NB4 (cell line): ENCODE results near the gene TBC1D22A.

Experiments
- DNase-seq: peaks from one replicate; pipeline ENCODE4 v3.0.0; 2010; ENCODE audit warnings: low read depth
- H3K4me3 ChIP-seq: one replicate; pipeline ENCODE4 v1.5.1; 2011; ENCODE audit warnings: mild to moderate bottlenecking, low read depth, low read length, moderate library complexity
- MYC ChIP-seq: IDR thresholded peaks from 2 replicates; pipeline ENCODE4 v1.6.1; 2011; ENCODE audit warnings: low read depth, low read length
- POLR2A ChIP-seq: IDR thresholded peaks from 2 replicates; pipeline ENCODE4 v1.6.1; 2011; ENCODE audit warnings: mild to moderate bottlenecking; ENCODE audit not compliant: insufficient read length; ENCODE audit errors: extremely low read depth
- TF ChIP-seq, protein P1 (sequence below): IDR thresholded peaks from 2 replicates; pipeline ENCODE4 v1.6.1; 2011; ENCODE audit warnings: low read depth, low read length
- TF ChIP-seq, protein P2 (sequence below): IDR thresholded peaks from one replicate; pipeline ENCODE4 v1.5.1; 2012; ENCODE audit warnings: low read depth, low read length

The TBC1D22A gene

DNA sequence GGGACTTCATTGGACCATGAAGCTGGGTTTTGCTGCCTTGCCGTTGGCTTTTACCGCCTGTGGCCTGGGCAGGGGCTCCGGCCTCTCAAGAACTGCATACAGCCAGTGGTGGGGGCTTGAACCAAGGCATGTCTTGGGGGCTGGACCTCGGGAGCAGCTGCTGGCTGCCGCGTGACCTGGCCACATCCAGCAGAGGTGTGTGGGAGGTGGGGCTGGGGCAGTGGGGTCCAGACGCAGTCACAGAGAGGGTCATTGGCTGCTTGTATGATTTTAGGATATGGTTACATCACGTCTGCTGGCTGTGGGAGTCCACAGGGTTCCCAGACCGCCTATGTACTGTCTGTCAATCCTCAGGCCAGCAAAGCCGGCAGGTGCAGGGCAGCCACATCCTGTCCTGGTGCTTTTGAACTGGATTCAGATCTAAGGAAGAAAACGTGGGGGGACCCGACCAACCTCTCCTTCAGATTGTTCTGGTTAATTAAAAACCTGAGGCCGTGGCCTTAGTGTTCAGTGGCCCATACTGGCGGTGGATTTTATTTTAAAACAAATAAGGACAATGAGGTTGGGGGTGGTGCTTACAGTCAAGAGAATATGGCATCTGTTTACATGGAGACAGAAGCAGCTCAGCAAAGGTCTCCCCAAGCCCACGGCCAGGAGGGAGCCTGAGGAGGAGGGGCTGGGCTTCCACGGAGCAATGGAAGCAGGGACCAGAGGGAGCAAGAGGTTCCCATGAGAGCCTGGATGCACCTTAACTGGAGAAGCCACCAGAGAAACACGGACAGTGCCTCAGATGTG lies 426.0 kb downstream of the TBC1D22A start:
- no peak for TF ChIP-seq POLR2A
- TF ChIP-seq, protein P1, sequence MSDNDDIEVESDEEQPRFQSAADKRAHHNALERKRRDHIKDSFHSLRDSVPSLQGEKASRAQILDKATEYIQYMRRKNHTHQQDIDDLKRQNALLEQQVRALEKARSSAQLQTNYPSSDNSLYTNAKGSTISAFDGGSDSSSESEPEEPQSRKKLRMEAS: no peak
- TF ChIP-seq, protein P2, sequence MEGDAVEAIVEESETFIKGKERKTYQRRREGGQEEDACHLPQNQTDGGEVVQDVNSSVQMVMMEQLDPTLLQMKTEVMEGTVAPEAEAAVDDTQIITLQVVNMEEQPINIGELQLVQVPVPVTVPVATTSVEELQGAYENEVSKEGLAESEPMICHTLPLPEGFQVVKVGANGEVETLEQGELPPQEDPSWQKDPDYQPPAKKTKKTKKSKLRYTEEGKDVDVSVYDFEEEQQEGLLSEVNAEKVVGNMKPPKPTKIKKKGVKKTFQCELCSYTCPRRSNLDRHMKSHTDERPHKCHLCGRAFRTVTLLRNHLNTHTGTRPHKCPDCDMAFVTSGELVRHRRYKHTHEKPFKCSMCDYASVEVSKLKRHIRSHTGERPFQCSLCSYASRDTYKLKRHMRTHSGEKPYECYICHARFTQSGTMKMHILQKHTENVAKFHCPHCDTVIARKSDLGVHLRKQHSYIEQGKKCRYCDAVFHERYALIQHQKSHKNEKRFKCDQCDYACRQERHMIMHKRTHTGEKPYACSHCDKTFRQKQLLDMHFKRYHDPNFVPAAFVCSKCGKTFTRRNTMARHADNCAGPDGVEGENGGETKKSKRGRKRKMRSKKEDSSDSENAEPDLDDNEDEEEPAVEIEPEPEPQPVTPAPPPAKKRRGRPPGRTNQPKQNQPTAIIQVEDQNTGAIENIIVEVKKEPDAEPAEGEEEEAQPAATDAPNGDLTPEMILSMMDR: no peak
- no peak for TF ChIP-seq MYC
- no peak for DNase-seq
- no peak overlapping the region for H3K4me3 ChIP-seq

DNA sequence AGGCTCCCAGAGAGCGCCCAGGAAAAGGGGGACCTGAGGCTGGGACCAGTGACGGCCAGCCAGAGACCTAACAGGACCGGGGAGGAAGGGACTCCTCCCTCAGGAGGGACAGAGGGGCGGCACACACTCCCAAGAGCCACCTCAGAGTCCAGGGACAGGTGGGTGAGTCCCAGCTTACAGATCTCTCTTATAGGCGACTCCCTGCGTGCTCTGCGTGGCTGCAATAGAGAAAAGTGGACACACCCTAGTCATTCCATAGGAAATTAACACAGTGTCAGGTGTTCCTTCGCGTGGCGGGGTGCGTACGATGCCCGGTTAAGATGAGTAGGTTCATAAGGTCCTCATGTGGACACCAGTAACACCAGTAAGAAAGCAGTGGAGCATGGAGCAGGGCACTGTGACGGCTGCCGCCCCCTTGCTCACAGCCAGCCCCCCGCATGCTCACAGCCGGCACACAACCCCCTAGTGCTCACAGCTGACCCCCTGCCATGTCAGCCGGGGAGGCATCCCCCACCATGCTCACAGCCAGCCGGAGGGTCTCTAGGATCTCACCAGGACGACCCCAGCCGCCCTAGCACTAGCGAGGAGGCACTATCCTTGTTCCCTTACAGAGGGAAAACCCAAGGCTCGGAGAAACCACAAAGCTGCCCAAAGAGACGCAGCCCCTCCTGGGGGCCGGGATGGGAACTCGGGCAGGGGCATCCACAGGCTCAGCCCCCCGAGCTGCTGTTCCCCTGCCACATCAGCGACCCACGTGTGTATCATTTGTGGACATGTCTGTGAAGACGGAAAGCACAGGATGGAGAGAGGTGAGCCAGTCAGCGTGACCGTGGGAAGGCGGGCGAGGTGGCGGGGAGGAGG lies 426.8 kb downstream of the TBC1D22A start:
- H3K4me3 ChIP-seq: no peak overlapping the region
- TF ChIP-seq, protein P1: no peak
- no peak for TF ChIP-seq POLR2A
- TF ChIP-seq, protein P2: no peak
- TF ChIP-seq MYC: no peak
- DNase-seq: no peak

DNA sequence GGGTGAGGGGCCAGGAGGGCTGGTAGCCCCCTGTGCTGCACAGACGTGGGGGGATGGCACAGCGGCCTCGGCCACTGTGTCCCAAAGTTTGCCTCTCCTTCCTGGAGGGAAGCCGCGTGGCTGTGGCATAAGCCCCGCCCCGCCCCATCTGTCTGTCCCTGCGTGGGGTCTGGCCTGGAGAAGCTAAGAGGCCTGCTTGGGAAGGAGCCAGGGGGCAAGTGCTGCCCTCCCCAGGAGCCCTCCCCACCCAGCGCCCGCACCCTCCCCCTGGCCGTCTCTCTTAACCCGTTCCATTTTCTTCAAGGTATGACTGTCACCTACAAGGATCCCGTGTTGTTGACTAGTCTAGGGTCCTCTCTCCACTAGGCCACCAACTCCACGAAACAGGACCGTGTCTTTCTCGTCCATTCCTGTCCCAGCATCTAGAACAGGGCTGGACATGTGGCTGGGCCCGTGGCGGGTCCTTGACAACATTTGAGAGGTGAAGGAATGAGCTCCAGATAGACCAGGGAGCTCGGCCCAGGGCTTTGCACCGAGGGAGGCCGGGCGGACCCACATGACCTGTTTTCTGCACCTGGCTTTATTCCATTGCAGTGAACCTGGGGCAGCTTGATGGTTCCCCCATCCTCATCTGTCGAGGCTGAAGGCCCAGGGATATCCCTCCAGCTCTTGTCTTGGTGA lies 428.0 kb downstream of the TBC1D22A start:
- no peak for DNase-seq
- H3K4me3 ChIP-seq: no peak overlapping the region
- no peak for TF ChIP-seq MYC
- TF ChIP-seq, protein P1: no peak
- no peak for TF ChIP-seq POLR2A
- TF ChIP-seq, protein P2: no peak

DNA sequence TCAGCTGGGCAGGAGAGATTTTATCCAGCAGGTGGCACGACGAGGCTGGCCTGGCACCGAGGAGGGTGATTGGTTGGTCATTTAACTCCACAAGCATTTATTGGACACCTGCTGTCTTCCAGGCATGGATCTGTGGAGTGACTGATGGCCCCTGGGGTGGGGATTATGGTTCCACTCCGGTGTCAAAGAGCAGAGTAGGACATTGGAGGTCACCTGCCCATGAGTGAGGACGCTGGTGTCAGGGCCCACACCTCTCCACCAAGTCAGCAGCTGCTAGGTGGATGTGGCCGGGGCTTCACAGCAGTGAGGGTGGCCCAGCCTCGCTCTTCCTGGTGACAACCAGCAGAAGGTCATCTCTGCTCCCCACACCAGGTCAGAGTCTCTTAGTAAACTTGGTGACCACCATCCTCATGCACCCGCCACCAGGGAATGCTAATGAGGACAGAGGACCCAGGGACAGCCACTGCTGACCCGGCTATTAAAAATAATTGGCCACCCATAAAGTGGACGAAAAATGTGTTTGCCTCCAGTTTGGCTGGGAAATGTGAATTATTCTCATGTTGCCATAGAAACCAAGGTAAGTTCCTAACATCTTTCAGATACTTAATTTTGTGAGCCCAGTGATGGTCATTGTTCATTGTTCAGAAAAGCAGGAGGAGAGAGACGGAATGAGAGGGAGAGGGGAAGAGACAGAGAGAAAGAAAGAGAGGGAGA lies 428.7 kb downstream of the TBC1D22A start:
- DNase-seq: no peak
- no peak overlapping the region for H3K4me3 ChIP-seq
- no peak for TF ChIP-seq POLR2A
- TF ChIP-seq, protein P2: no peak
- TF ChIP-seq MYC: no peak
- TF ChIP-seq, protein P1: no peak
